IPS-15b (cell line): Measurements from ENCODE around the gene PLEKHA7.

Source experiments
- H3K27me3 ChIP-seq: one replicate; pipeline ENCODE4 v1.6.1; 2013; ENCODE audit warnings: low read length; ENCODE audit not compliant: control insufficient read depth, insufficient read depth
- H3K36me3 ChIP-seq: one replicate; pipeline ENCODE4 v1.6.1; 2013; ENCODE audit warnings: low read length; ENCODE audit not compliant: control insufficient read depth, insufficient read depth
- H3K4me1 ChIP-seq: one replicate; pipeline ENCODE4 v1.6.1; 2013; ENCODE audit warnings: mild to moderate bottlenecking, low read length; ENCODE audit not compliant: control insufficient read depth, insufficient read depth
- H3K4me3 ChIP-seq: one replicate; pipeline ENCODE4 v1.5.1; 2013; ENCODE audit warnings: low read depth, low read length
- H3K9ac ChIP-seq: one replicate; pipeline ENCODE4 v1.6.1; 2013; ENCODE audit warnings: low read depth, mild to moderate bottlenecking, low read length
- H3K9me3 ChIP-seq: one replicate; pipeline ENCODE4 v1.6.1; 2013; ENCODE audit warnings: mild to moderate bottlenecking, low read length; ENCODE audit not compliant: control insufficient read depth, insufficient read depth

Gene PLEKHA7

GRCh38 chr11:16785520-16786128, 228.6 kb downstream of the PLEKHA7 start:
- Histone ChIP-seq H3K9ac (no peak overlapping the region), H3K4me1 (no peaks in the 10 kb centered on the region), H3K4me3 (no peak overlapping the region)

GRCh38 chr11:16784666-16785065, 229.5 kb downstream of the PLEKHA7 start:
- no peaks in the 10 kb centered on the region for H3K4me1 ChIP-seq
- H3K27me3 ChIP-seq = no peaks in the 10 kb centered on the region
- no peaks in the 10 kb centered on the region for H3K36me3 ChIP-seq
- H3K9ac ChIP-seq = no peak overlapping the region
- no peaks in the 10 kb centered on the region for H3K9me3 ChIP-seq
- no peak overlapping the region for H3K4me3 ChIP-seq

More at GRCh38 chr11:16785520-16786128, 228.6 kb downstream of the PLEKHA7 start:
- Histone ChIP-seq H3K27me3 (no peaks in the 10 kb centered on the region), H3K36me3 (no peaks in the 10 kb centered on the region), H3K9me3 (no peaks in the 10 kb centered on the region)

- Histone ChIP-seq H3K27me3 (no peaks in the 10 kb centered on the region), H3K4me1 (no peaks in the 10 kb centered on the region), H3K36me3 (no peaks in the 10 kb centered on the region), H3K9me3 (no peaks in the 10 kb centered on the region), H3K4me3 (no peak overlapping the region), H3K9ac (no peak overlapping the region)
Measured at GRCh38 chr11:16784097-16784496, 230.1 kb downstream of the PLEKHA7 start.

GRCh38 chr11:16783321-16783801, 230.9 kb downstream of the PLEKHA7 start:
- Histone ChIP-seq H3K4me1 (no peaks in the 10 kb centered on the region), H3K4me3 (no peak overlapping the region), H3K27me3 (no peaks in the 10 kb centered on the region), H3K9ac (no peak overlapping the region), H3K36me3 (no peaks in the 10 kb centered on the region), H3K9me3 (no peaks in the 10 kb centered on the region)

- no peak overlapping the region for H3K4me3 ChIP-seq
- H3K9me3 ChIP-seq = no peaks in the 10 kb centered on the region
- no peaks in the 10 kb centered on the region for H3K4me1 ChIP-seq
- no peaks in the 10 kb centered on the region for H3K36me3 ChIP-seq
- no peak overlapping the region for H3K9ac ChIP-seq
- no peaks in the 10 kb centered on the region for H3K27me3 ChIP-seq
Measured at GRCh38 chr11:16781936-16782919, 232.0 kb downstream of the PLEKHA7 start.

- H3K9me3 ChIP-seq = no peaks in the 10 kb centered on the region
- no peaks in the 10 kb centered on the region for H3K4me1 ChIP-seq
- no peak overlapping the region for H3K9ac ChIP-seq
- no peaks in the 10 kb centered on the region for H3K36me3 ChIP-seq
- no peaks in the 10 kb centered on the region for H3K27me3 ChIP-seq
- no peak overlapping the region for H3K4me3 ChIP-seq
Measured at GRCh38 chr11:16780698-16781550, 233.3 kb downstream of the PLEKHA7 start.

GRCh38 chr11:16780146-16780545, 234.1 kb downstream of the PLEKHA7 start:
- no peaks in the 10 kb centered on the region for H3K36me3 ChIP-seq
- no peak overlapping the region for H3K9ac ChIP-seq
- no peaks in the 10 kb centered on the region for H3K9me3 ChIP-seq
- no peaks in the 10 kb centered on the region for H3K4me1 ChIP-seq
- no peaks in the 10 kb centered on the region for H3K27me3 ChIP-seq
- H3K4me3 ChIP-seq = no peak overlapping the region

- Histone ChIP-seq H3K4me1 (no peaks in the 10 kb centered on the region), H3K9ac (no peak overlapping the region), H3K4me3 (no peak overlapping the region), H3K9me3 (no peaks in the 10 kb centered on the region), H3K27me3 (no peaks in the 10 kb centered on the region), H3K36me3 (no peaks in the 10 kb centered on the region)
Measured at GRCh38 chr11:16779436-16779835, 234.8 kb downstream of the PLEKHA7 start.

- no peaks in the 10 kb centered on the region for H3K9me3 ChIP-seq
- H3K4me1 ChIP-seq = no peaks in the 10 kb centered on the region
- H3K4me3 ChIP-seq = no peak overlapping the region
- no peaks in the 10 kb centered on the region for H3K27me3 ChIP-seq
- no peaks in the 10 kb centered on the region for H3K36me3 ChIP-seq
- no peak overlapping the region for H3K9ac ChIP-seq
Measured at GRCh38 chr11:16778876-16779275, 235.3 kb downstream of the PLEKHA7 start.

- Histone ChIP-seq H3K27me3 (no peaks in the 10 kb centered on the region), H3K9ac (no peak overlapping the region), H3K36me3 (no peaks in the 10 kb centered on the region), H3K9me3 (no peaks in the 10 kb centered on the region), H3K4me3 (no peak overlapping the region), H3K4me1 (no peaks in the 10 kb centered on the region)
Measured at GRCh38 chr11:16778286-16778685, 235.9 kb downstream of the PLEKHA7 start.

- no peaks in the 10 kb centered on the region for H3K4me1 ChIP-seq
- H3K4me3 ChIP-seq = no peak overlapping the region
- no peaks in the 10 kb centered on the region for H3K9me3 ChIP-seq
- no peaks in the 10 kb centered on the region for H3K36me3 ChIP-seq
- H3K27me3 ChIP-seq = no peaks in the 10 kb centered on the region
- H3K9ac ChIP-seq = no peak overlapping the region
Measured at GRCh38 chr11:16777613-16777975, 236.6 kb downstream of the PLEKHA7 start.
